Gastroesophageal sphincter (tissue), 4 donors: ENCODE results near the gene SIPA1L2. TPM values are rescaled to one million over a fixed set of nuclear protein-coding genes. Genes with fewer than 3 reads are reported as not detected.
A peak's percentile ranks its signal among the peaks of the same experiment; 100 is the strongest.

Source experiments
- ATAC-seq: fragments of 150-250 bp; one replicate; pipeline ENCODE4 v1.9.1; 2016; ENCODE audit warnings: mild to moderate bottlenecking, moderate library complexity
- H3K27ac ChIP-seq, 4 donors: fragments of 200-600 bp; sonication (generic) in 3 of 4; 1 replicate in 3 of 4; 2 replicates in 1 of 4; pipeline ENCODE4 v1.5.1; 2016 to 2019
- H3K27me3 ChIP-seq: fragments of 200-600 bp; sonication (generic); one replicate; pipeline ENCODE4 v1.5.1; 2019
- H3K36me3 ChIP-seq, 2 donors: fragments of 200-600 bp; sonication (generic); one replicate each; pipeline ENCODE4 v1.5.1; 2019; ENCODE audit warnings: control low read depth in 1 of 2
- H3K4me1 ChIP-seq, 3 donors: fragments of 200-600 bp; sonication (generic); 1 replicate in 2 of 3; 2 replicates in 1 of 3; pipeline ENCODE4 v1.5.1; 2016 to 2019; ENCODE audit warnings: control low read depth in 2 of 3
- H3K4me3 ChIP-seq, 2 donors: fragments of 200-600 bp; sonication (generic); one replicate each; pipeline ENCODE4 v1.5.1; 2019; ENCODE audit warnings: mild to moderate bottlenecking in 1 of 2, moderate library complexity in 1 of 2
- H3K9me3 ChIP-seq, 3 donors: fragments of 200-600 bp; sonication (generic); one replicate each; pipeline ENCODE4 v1.5.1; 2017 to 2019; ENCODE audit warnings: control low read depth in 2 of 3
- CTCF ChIP-seq, 4 experiments: fragments of 200-600 bp in 2 of 4; fragments of 450-650 bp in 2 of 4; sonication (generic) in 1 of 4; IDR thresholded peaks; one replicate each; pipeline ENCODE4 v1.5.1; 2017 to 2019; ENCODE audit warnings: antibody characterized with exemption in 4 of 4, mild to moderate bottlenecking in 2 of 4, moderate library complexity in 2 of 4
- EP300 ChIP-seq: sonication (generic); formaldehyde crosslinking; IDR thresholded peaks from one replicate; pipeline ENCODE4 v1.6.1; 2017; ENCODE audit warnings: antibody characterized with exemption, mild to moderate bottlenecking
- POLR2A ChIP-seq, 2 donors: fragments of 450-650 bp; IDR thresholded peaks; one replicate each; pipeline ENCODE4 v1.6.1; 2017; ENCODE audit warnings: antibody characterized with exemption in 2 of 2, mild to moderate bottlenecking in 2 of 2, moderate library complexity in 1 of 2
- POLR2AphosphoS5 ChIP-seq: sonication (generic); formaldehyde crosslinking; IDR thresholded peaks from one replicate; pipeline ENCODE4 v1.6.1; 2017; ENCODE audit warnings: antibody characterized with exemption
- WGBS, 2 donors: methylation state at CpG; one replicate each; pipeline ENCODE4 v1.1.5; 2018; ENCODE audit warnings: low coverage in 1 of 2; 5-methylcytosine and 5-hydroxymethylcytosine counted together
- total RNA-seq, 4 donors: library from RNA; depleted of rRNA; stranded (reverse); fragments of >200 nt; gene quantifications; one replicate each; pipeline ENCODE4 v1.1.0, GENCODE V29; 2016

Gene SIPA1L2
- total RNA-seq, 4 donors from 2014 or later, result 29.5 to 65.2 (median 32.6) TPM

- peak overlapping the region in 1 of 4 donors; percentile 48 for H3K27ac ChIP-seq
- H3K4me1 ChIP-seq, result peaks cover 0 to 31% (median 0%) of the 10 kb centered on the region in 3 donors
- TF ChIP-seq POLR2A (IDR thresholded peaks at IDR 0.05) (no peak), EP300 (no peak), CTCF (IDR thresholded peaks at IDR 0.05) (no peak), POLR2AphosphoS5 (peak; percentile 15)
- no peaks in the 10 kb centered on the region for H3K9me3 ChIP-seq
- ATAC-seq, result peak; percentile 48
- no peaks in the 10 kb centered on the region for H3K27me3 ChIP-seq
- H3K36me3 ChIP-seq, result no peaks in the 10 kb centered on the region
- 39 to 40% methylated on average over 1 to 2 of the region's 5 CpGs for WGBS, 2 donors
- H3K4me3 ChIP-seq, result no peak overlapping the region
Observed at GRCh38 chr1:232675260-232675659, 45.3 kb upstream of the SIPA1L2 start.

- no peaks in the 10 kb centered on the region for H3K36me3 ChIP-seq
- no peak overlapping the region for H3K27ac ChIP-seq
- ATAC-seq, result no peak
- H3K4me3 ChIP-seq, result no peak overlapping the region
- WGBS, 2 donors, result 91 to 100% methylated on average over 2 to 6 of the region's 6 CpGs
- TF ChIP-seq CTCF (IDR thresholded peaks at IDR 0.05) (no peak), POLR2AphosphoS5 (no peak), EP300 (no peak), POLR2A (IDR thresholded peaks at IDR 0.05) (no peak)
- H3K27me3 ChIP-seq, result no peaks in the 10 kb centered on the region
- peaks cover 0 to 25% (median 0%) of the 10 kb centered on the region in 3 donors for H3K4me1 ChIP-seq
- no peaks in the 10 kb centered on the region for H3K9me3 ChIP-seq
Observed at GRCh38 chr1:232673256-232673655, 43.3 kb upstream of the SIPA1L2 start.

DNA sequence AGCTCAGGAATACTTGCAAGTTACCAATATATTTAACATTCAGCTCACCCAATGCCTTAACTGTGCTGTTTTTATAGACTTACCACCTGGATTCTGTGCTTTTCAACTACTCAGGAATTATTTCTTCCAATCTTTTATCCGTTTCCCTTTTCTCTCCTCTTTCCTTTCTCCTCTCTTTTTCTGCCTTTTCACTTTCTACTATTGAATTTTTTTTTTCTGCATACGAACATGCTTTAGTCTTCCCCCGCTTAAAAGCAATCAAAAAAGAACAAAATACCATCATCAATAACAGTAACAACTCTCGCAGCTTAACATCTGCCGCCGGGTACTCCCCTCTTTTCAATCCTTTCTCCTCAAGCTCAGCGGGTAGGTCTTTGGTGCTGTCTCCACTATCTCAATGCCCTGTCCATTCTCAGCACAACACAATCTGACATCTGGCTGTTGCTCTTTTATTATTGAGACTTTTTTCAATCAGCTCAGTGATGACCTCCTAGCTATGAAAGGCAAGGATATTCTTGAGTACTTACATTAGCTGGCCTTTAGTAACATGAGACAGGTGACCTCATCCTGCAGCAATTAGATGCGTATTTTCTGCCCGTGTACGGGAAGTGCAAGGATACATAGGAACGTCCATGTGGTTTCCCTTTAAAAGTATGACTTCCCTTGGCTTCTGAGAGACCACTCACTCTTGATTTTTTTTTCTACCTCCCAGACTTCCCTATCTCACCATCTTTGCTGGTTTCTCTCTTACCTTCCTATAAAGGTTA, 40.2 kb upstream of the SIPA1L2 start:
- no peak for ATAC-seq
- Histone ChIP-seq H3K4me1 (peaks cover 0 to 24% (median 0%) of the 10 kb centered on the region in 3 donors), H3K9me3 (no peaks in the 10 kb centered on the region), H3K4me3 (no peak overlapping the region), H3K27me3 (no peaks in the 10 kb centered on the region), H3K36me3 (no peaks in the 10 kb centered on the region), H3K27ac (no peak overlapping the region)
- TF ChIP-seq POLR2AphosphoS5 (no peak), CTCF (IDR thresholded peaks at IDR 0.05) (no peak), EP300 (no peak), POLR2A (IDR thresholded peaks at IDR 0.05) (no peak)
- WGBS, 2 donors, result 84 to 89% methylated on average over 10 to 11 of the region's 11 CpGs

DNA sequence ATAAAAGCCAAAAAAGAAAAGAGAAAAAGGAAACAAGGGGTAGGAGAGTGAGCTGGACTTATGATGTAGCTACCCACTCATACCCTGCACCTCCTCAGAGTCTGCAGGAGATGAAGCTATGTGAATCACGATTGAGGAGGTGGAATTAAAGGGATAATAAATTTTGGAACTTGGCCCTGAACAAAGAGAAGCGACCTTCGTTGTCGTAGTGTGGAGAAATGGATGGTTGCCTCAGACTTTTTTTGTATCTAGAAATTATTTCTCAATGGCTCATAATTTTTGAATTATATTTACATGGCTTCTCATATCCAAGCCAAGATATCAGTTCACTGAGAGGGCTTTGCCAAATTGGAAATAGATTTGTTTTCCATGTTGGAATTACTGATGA, 37.8 kb upstream of the SIPA1L2 start:
- Histone ChIP-seq H3K4me1 (peaks cover 0 to 17% (median 0%) of the 10 kb centered on the region in 3 donors), H3K27ac (peak overlapping the region in 1 of 4 donors; percentile 15), H3K4me3 (no peak overlapping the region), H3K27me3 (no peaks in the 10 kb centered on the region), H3K9me3 (no peaks in the 10 kb centered on the region), H3K36me3 (no peaks in the 10 kb centered on the region)
- peak; percentile 36 for ATAC-seq
- TF ChIP-seq CTCF (IDR thresholded peaks at IDR 0.05) (no peak), EP300 (no peak), POLR2AphosphoS5 (no peak), POLR2A (IDR thresholded peaks at IDR 0.05) (no peak)
- 0 to 23% methylated on average over 4 of the region's 4 CpGs for WGBS, 2 donors
